HL-60/S4 treated with phorbol 12-myristate 13-acetate at 8.2 ng/mL for 4 days and 3 days (cell line): Measurements from ENCODE around the gene CEP85.
"Not testable (repeated sequence)": the region's sequence is repeated elsewhere in the genome, so short reads cannot be mapped to it uniquely, and the experiment has no call there.

Source experiments
- in situ Hi-C: fragments of 300-500 bp; cut with MboI; formaldehyde crosslinking; loops from 2 replicates; pipeline ENCODE4 v1.15.0; 2022; ENCODE audit warnings: low sequenced_read_pairs

Gene CEP85

GRCh38 chr1:26290122-26290881 lies 56.3 kb downstream of the CEP85 start:
- in situ Hi-C loops, result no loop called here

- in situ Hi-C loops, result no loop called here
Observed at GRCh38 chr1:26290882-26291261, 56.9 kb downstream of the CEP85 start.

- in situ Hi-C loops, result no loop called here
Observed at GRCh38 chr1:26291433-26291832, 57.4 kb downstream of the CEP85 start.

- in situ Hi-C loops, result no loop called here
Observed at GRCh38 chr1:26291939-26292338, 57.9 kb downstream of the CEP85 start.

DNA sequence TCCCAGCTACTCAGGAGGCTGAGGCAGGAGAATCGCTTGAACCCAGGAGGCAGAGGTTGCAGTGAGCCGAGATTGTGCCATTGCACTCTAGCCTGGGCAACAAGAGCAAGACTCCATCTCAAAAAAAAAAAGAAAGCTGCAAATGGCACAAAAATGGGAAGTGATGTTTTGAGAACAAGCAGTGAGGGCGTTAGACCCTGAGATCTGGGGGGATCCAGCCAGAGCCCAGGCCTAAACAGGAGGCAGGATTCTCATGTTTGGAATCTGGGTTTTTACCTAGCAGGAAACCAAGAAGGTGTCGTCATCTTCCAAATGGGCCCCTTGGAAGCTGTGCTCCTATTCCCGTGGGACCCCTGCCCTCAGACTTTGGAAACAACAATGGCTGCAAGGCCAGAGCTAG lies 58.7 kb downstream of the CEP85 start:
- in situ Hi-C loops, result not testable (repeated sequence)

DNA sequence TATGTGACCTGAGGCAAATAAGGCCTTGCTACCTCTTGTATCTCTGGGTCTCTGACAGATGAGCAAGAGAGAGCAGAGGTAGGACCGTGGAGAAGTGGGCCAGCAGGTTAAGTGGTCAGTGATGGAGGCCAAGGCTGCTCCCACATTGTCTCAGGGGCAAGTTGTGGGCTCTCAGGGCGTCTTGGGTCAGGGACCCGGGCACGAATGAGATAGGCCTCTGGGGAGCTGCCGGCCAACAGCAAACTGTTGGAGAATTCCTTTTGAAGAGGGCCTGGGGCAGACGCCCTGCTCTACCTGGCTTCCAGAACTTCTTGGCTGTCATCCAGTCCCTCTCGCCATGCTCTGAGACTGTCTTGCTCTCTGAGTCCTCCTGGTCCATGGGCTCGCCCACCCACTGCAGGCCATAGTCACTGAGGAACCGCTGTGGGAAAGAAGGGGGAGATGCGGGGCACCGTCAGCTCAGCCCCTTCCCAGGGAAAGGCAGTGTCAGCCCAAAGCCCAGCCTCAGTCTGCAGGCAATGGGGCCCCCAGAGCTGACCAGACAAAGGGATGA lies 60.0 kb downstream of the CEP85 start:
- in situ Hi-C loops, result no loop called here

- in situ Hi-C loops, result no loop called here
Observed at GRCh38 chr1:26295194-26296138, 61.5 kb downstream of the CEP85 start.

GRCh38 chr1:26296340-26297056 lies 62.5 kb downstream of the CEP85 start:
- in situ Hi-C loops, result no loop called here

DNA sequence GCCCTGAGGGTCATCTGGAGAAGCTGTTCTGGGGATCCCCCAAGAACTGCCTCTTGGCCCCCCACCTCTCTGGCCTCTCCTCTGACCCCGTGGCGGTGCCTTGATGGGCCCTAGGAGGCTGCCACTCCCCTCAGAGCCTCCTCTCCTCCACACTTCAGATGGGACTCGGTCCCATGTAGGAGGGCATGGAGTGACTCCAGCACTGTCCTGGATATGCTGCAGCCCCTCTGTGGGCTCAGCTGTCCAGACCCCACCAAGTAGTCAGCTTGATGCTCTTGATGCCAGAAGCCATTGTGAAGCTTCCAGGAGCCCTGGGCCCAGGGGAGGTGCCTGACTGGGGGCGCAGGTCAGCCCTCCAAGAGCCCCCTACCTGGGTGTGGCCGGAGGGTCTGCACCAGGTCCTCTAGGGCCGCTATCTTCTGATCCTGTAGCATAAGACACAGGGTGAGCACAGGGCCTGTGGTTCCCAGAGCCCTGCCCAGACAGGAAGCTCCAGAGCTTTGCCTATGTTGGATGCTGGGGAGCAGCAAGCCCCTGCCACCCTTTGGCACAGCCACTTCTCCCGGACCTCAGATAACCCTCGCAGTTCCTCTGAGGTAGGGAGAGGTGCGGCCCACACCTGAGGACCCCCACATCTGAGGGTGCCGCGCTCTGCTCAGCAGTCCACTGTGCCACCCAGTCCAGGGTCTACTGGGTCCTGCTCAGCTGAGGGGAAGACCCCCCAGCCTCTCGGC lies 63.2 kb downstream of the CEP85 start:
- in situ Hi-C loops, result no loop called here

- in situ Hi-C loops, result no loop called here
Observed at GRCh38 chr1:26297791-26298124, 63.8 kb downstream of the CEP85 start.

GRCh38 chr1:26300578-26301275 lies 66.7 kb downstream of the CEP85 start:
- in situ Hi-C loops, result no loop called here

GRCh38 chr1:26302733-26303405 lies 68.9 kb downstream of the CEP85 start:
- in situ Hi-C loops, result no loop called here

DNA sequence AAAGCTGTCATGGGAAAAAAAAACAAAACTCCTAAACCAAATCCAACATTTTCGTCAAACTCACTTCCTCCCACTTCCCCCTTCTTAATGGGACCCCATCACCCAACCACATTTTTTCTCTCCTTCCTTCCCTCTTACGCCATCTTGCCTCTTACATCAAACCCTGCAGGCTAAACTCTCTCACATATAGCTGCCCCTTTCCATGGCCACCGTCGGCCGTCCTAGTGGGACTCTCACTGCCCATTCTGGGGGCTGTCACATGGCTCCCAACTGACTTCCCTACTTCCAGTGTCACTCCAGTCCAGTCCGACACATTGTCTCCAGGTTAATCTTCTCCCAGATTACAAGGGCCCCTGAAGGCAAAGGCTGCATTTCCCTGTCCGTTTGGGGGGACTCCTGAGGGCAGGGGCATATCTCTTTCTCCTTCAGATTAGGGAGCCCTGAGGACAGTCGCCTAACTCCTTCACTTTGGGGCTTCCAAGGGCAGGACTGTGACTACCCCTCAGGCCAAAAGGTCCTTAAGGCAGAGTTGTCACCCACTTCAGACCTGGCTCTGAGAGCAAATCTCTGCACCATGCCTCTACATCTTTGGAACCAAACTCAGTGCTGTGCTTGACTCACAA lies 71.8 kb downstream of the CEP85 start:
- in situ Hi-C loops, result no loop called here

- in situ Hi-C loops, result no loop called here
Observed at GRCh38 chr1:26306290-26307229, 72.6 kb downstream of the CEP85 start, which contains the start of gene UBXN11. UBXN11 (minus strand) TSS chr1:26306636; CDS start chr1:26302883, 3,753 bp downstream.

GRCh38 chr1:26307363-26307781 lies 73.4 kb downstream of the CEP85 start:
- in situ Hi-C loops, result no loop called here

GRCh38 chr1:26307966-26308899 lies 74.2 kb downstream of the CEP85 start:
- in situ Hi-C loops, result not testable (repeated sequence)

GRCh38 chr1:26314501-26314900 lies 80.5 kb downstream of the CEP85 start:
- in situ Hi-C loops, result no loop called here
